ENCODE data around the gene LRMDA. TPM values are rescaled to one million over a fixed set of nuclear protein-coding genes. Genes with fewer than 3 reads are reported as not detected.

The LRMDA gene
- total and polyA plus RNA-seq, 10 of the 15 experiments (the other 5 are each of a cell fraction or from before 2014, with no cell fraction given): 0.07 to 0.54 (median 0.29) TPM; not detected in 4

GRCh38 chr10:76150139-76150875, 718.9 kb downstream of the LRMDA start:
- DNase-seq (ENCODE audit: low read depth, low spot score) (no peak), FAIRE-seq (no peak), ATAC-seq (no peak; the same call in 2 of the 3 replicates)
- H3K4me2 ChIP-seq (ENCODE audit: control insufficient read depth, insufficient read depth): no peak overlapping the region
- no peaks in the 10 kb centered on the region for H3K4me1 ChIP-seq (ENCODE audit: control insufficient read depth, insufficient read depth, low read length)
- H2AFZ ChIP-seq (ENCODE audit: control insufficient read depth, low read depth, low read length): no peak overlapping the region
- intact Hi-C loops (cut with micrococcal nuclease; ENCODE audit: unreplicated experiment): no loop called here
- RAD21 ChIA-PET (ENCODE audit: unreplicated experiment): no interaction called here
- WGBS (ENCODE audit: insufficient coverage, insufficient replicate concordance, low lambda C conversion rate, missing lambda C conversion rate): 54% methylated on average over 17 of the region's 17 CpGs
- in situ Hi-C loops (cut with MboI): no loop called here
- SMC1A ChIA-PET (ENCODE audit: uncharacterized antibody, unreplicated experiment): no interaction called here
- no peaks in the 10 kb centered on the region for H3K27me3 ChIP-seq (replicated peaks in 1 of 2; ENCODE audit: control insufficient read depth in 2 of 2, insufficient read depth in 2 of 2, low read length in 1 of 2)
- no peaks in the 10 kb centered on the region for H3K9me3 ChIP-seq (replicated peaks; ENCODE audit: control insufficient read depth, insufficient read depth, low read length)
- no peaks in the 10 kb centered on the region for H3K79me2 ChIP-seq (ENCODE audit: control insufficient read depth, insufficient read depth, low read length)
- POLR2A ChIA-PET: no interaction called here
- H4K20me1 ChIP-seq (ENCODE audit: control insufficient read depth, insufficient read depth): no peaks in the 10 kb centered on the region
- CTCF ChIA-PET: no interaction called here
- H3K9ac ChIP-seq (ENCODE audit: control insufficient read depth, insufficient read depth, low read length): no peak overlapping the region
- no TSS peak for BruUV-seq (replicated peaks)
- H3K36me3 ChIP-seq (ENCODE audit: control insufficient read depth in 2 of 2, insufficient read depth in 2 of 2, low read length in 1 of 2): no peaks in the 10 kb centered on the region
- H3K4me3 ChIP-seq: no peak overlapping the region
- H3K27ac ChIP-seq (ENCODE audit: control insufficient read depth, insufficient read depth): no peak overlapping the region
- TF ChIP-seq CHD4 (IDR thresholded peaks at IDR 0.05): no peak
- TF ChIP-seq SPI1 (IDR thresholded peaks at IDR 0.05; ENCODE audit: borderline replicate concordance, insufficient read depth, low read depth, low read length): no peak
- TF ChIP-seq DPF2 (IDR thresholded peaks at IDR 0.05): no peak
- TF ChIP-seq HDAC2 (IDR thresholded peaks at IDR 0.05): no peak
- no peak for TF ChIP-seq CBFB (IDR thresholded peaks at IDR 0.05; ENCODE audit: low read depth)
- TF ChIP-seq POLR2AphosphoS5 (IDR thresholded peaks at IDR 0.05; ENCODE audit: low read length): no peak
- TF ChIP-seq ZZZ3 (IDR thresholded peaks at IDR 0.05; ENCODE audit: control insufficient read depth, insufficient read length, low read depth): no peak
- TF ChIP-seq MAX (IDR thresholded peaks at IDR 0.05; ENCODE audit: low read depth, low read length): no peak
- no peak for TF ChIP-seq SRF (IDR thresholded peaks at IDR 0.05; ENCODE audit: low read depth in 2 of 2, low read length in 2 of 2)
- TF ChIP-seq MLLT1 (IDR thresholded peaks at IDR 0.05): no peak
- TF ChIP-seq SIN3A (IDR thresholded peaks at IDR 0.05; ENCODE audit: low read depth, low read length): no peak
- TF ChIP-seq MTA3 (IDR thresholded peaks at IDR 0.05; ENCODE audit: borderline replicate concordance, low read length): no peak
- TF ChIP-seq SMARCA5 (IDR thresholded peaks at IDR 0.05): no peak
- no peak for TF ChIP-seq SP1 (IDR thresholded peaks at IDR 0.05; ENCODE audit: low read depth, low read length)

Measured in GM12878 (cell line).